Kasumi-1 (cell line): Measurements from ENCODE around the gene MTCL3.

Experiments used
- DNase-seq, 2 experiments: peaks; one replicate each; lab custom pipeline; 2025; lab: John Stamatoyannopoulos, UW

Gene MTCL3

GRCh38 chr6:127518710-127519468 lies at the start of gene MTCL3:
Gene MTCL3, minus strand, starts transcription at chr6:127519335.
- DNase-seq, result no peak

GRCh38 chr6:127567476-127567875 lies 48.3 kb upstream of the MTCL3 start:
- DNase-seq, result no peak

GRCh38 chr6:127566651-127567050 lies 47.5 kb upstream of the MTCL3 start:
- no peak for DNase-seq

GRCh38 chr6:127566119-127566518 lies 47.0 kb upstream of the MTCL3 start:
- DNase-seq, result no peak

GRCh38 chr6:127564761-127565160 lies 45.6 kb upstream of the MTCL3 start:
- DNase-seq, result no peak

GRCh38 chr6:127561660-127562059 lies 42.5 kb upstream of the MTCL3 start:
- DNase-seq, result no peak

GRCh38 chr6:127554435-127555006 lies 35.4 kb upstream of the MTCL3 start:
- no peak for DNase-seq

- no peak for DNase-seq
These were observed 31.3 kb upstream of the MTCL3 start for GRCh38 chr6:127550403-127550802.

- DNase-seq, result peak; percentile 25 to 58
These were observed 28.9 kb upstream of the MTCL3 start for GRCh38 chr6:127547904-127548649.

GRCh38 chr6:127547215-127547614 lies 28.1 kb upstream of the MTCL3 start:
- peak in 1 of 2 experiments; percentile 21 for DNase-seq

- DNase-seq, result peak; percentile 71 to 85
These were observed 20.1 kb upstream of the MTCL3 start for GRCh38 chr6:127539272-127539671.

- DNase-seq, result no peak
These were observed 19.7 kb upstream of the MTCL3 start for GRCh38 chr6:127538750-127539264.

GRCh38 chr6:127533736-127534135 lies 14.6 kb upstream of the MTCL3 start:
- no peak for DNase-seq

- no peak for DNase-seq
These were observed 13.9 kb upstream of the MTCL3 start for GRCh38 chr6:127533011-127533410.

- DNase-seq, result no peak
These were observed 3.6 kb upstream of the MTCL3 start for GRCh38 chr6:127522714-127523113.

- peak in 1 of 2 experiments; percentile 42 for DNase-seq
These were observed 931 bp upstream of the MTCL3 start for GRCh38 chr6:127520066-127520465.

GRCh38 chr6:127519469-127519785 lies 292 bp upstream of the MTCL3 start:
- DNase-seq, result no peak

GRCh38 chr6:127518191-127518709 lies 885 bp downstream of the MTCL3 start:
- DNase-seq, result no peak

GRCh38 chr6:127517693-127518092 lies 1.4 kb downstream of the MTCL3 start:
- DNase-seq, result no peak

- DNase-seq, result peak; percentile 66 to 82
These were observed 2.4 kb downstream of the MTCL3 start for GRCh38 chr6:127516662-127517273.

- peak; percentile 62 to 77 for DNase-seq
These were observed 3.1 kb downstream of the MTCL3 start for GRCh38 chr6:127515794-127516661.
